GM21717 (cell line): ENCODE measurements around the gene PRSS50.
"Not testable (repeated sequence)": the region's sequence is repeated elsewhere in the genome, so short reads cannot be mapped to it uniquely, and the experiment has no call there.

Source experiments
- ATAC-seq: cut with Tn5 transposase; IDR thresholded peaks from one replicate; pipeline ENCODE4 v1.9.1; 2021; ENCODE audit warnings: mild to moderate bottlenecking, moderate library complexity; ENCODE audit not compliant: unreplicated experiment

The PRSS50 gene

DNA sequence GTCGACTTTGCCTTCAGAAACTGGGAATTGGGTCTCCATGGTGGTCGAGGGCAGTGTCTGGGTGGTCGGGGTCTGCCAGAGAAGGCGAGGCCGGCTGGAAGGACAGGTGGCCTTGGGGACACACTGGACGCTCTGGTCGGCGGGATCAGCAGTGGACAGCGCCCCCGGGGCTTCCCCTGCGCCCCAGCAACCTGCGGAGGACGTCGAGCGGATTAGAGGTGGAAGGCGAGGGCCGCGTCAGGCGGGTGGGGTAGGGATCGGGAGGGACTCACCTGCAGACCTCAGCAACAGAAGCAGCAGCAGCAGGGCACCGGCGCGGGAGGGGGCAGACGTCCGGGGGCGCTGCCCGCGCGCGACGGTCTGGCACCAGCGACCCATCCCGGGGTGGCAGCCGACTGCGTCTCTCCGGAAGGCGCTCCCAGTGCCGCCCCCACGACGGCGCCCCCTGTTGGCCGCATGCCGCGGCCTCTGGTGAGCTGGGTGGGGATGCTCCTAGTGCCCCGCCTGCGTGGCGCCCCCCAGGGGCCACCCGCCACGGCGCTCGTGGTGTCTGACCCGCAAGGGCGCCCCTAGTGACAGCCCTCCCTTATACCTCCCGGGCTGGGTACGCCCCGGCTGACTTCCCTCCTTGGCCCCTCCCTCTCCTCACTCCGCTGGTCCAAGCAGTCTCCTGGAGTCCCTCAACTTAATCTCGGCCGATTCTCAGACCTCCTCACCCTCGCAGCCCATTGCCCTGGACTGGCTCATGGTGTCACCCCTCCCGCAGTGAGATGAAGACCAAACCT is at the start of gene PRSS50:
PRSS50 (minus strand) TSS at position 423 of the 785 bp plus-strand sequence; CDS start at position 378, 45 bp downstream.
- ATAC-seq = no peak

- ATAC-seq = no peak
Observed at GRCh38 chr3:46764206-46764605, 46.5 kb upstream of the PRSS50 start.

DNA sequence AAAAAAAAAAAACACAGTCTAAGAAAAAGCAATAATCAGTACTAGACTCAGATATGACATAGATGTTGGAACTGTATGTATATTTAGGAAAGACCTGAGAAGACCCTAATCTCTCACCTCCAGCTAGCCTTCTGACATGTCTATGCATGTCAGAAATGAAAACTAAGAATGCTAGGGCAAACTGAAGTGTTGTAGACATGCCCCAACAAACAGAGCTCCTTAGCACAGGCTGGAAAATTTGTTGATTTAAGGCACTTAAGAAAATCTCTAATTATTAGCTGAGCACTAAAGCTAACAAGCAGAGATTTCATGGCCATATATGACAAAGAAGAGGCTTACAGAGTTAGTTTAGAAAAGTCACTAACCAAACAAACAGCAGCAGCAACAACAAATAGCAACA is 45.5 kb upstream of the PRSS50 start:
- ATAC-seq = no peak

GRCh38 chr3:46759239-46760167 is 41.8 kb upstream of the PRSS50 start:
- no peak for ATAC-seq

GRCh38 chr3:46756642-46757041 is 39.0 kb upstream of the PRSS50 start:
- no peak for ATAC-seq

DNA sequence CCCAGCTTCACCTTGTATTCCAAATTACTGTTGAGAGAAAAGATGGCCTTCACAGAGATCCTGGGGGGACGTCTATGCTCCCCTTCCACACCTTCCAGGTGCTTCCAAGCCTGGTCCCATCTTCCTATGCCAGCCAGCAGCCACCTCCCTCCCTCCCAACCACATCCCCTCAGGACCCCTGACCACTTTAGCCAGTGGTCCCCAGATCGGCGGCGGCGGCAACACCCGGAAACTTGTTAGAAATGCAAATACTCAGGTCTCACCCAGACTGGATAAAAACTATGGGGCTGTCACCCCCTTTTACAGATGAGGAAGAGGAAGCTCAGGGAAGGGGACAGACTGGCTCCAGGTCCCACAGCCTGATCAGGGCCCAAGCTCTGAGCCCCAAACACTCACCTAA is 38.0 kb upstream of the PRSS50 start:
- ATAC-seq = no peak

DNA sequence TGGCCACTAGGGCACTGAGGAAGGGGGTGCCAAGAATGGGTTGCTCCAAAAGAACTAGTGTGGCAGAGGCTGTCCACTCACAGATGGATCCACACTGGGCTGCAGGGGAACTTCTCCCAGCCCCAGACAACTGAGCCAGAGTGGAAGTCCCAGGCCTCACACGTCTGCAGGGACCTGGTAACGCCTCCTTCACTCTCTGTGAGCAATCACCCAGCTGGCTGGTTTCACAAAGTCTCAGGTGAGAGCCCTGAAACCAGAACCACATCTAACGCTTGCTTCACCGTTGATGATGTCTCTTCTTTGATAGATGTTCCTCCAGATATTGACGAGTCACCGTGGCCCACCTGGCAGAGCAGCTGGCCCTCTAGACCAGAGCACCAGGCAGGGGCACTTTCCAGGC is 35.5 kb upstream of the PRSS50 start:
- ATAC-seq = peak; percentile 63

DNA sequence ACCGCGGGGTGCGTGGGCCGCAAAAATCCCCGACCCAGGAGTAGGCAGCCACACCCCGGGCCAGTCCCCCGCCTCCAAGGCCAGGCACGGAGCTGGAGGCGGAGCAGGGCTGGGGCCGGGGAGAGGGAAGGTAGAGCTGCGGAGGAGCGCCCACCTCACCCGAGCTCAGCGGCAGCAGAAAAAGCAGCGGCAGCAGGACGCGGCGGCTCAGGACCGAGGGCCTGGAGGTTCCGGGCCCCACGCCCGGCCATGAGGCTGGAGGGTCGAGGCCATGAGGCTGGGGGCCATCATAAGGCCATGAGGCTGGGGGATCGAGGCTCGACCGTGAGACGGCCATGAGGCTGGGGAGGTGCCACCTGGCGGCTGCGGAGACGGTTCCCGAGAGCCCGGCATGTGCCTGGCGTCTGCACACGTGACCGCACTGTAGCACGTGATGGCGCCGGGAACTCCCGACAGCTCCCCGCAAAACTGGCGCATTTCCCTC is 32.9 kb upstream of the PRSS50 start:
- ATAC-seq = no peak

GRCh38 chr3:46749129-46749528 is 31.5 kb upstream of the PRSS50 start:
- no peak for ATAC-seq

DNA sequence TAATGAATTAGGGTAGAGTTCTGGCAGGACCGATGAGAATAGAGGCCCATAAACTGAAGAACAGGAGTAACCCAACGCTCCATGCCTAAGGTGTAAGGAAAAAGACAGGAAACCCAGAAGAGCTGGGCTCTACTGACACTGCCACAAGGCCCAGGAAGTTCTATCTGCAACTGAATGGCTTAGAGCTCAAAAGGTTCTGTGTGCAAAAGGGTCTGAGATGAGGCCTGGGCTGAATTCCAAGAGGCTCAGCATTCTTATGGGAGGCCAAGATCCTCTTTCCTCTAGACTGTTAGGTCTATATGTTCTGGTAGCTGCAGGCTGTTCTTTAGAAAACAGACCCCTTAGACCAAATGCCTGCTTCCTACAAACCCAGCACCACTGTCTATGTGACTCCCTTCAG is 30.5 kb upstream of the PRSS50 start:
- ATAC-seq = no peak

DNA sequence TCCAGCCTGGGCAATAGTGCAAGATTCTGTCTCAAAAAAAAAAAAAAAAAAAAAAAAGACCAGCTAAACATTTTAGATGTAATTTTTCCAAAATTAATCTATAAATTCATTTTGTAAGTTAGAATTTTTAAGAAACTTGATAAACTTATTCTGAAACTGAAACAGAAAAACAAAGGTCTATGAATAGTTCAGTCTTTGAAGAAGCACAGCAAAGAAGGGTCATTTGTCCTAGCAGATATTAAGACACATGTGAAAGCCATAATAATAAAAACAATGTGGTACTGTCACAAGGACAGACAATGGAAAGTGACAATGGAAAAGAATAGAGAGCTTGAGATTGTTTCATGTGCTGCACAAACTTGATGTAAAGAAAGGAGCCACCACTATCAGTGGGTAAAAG is 29.0 kb upstream of the PRSS50 start:
- no peak for ATAC-seq

GRCh38 chr3:46742992-46743585 is 25.4 kb upstream of the PRSS50 start:
- no peak for ATAC-seq

DNA sequence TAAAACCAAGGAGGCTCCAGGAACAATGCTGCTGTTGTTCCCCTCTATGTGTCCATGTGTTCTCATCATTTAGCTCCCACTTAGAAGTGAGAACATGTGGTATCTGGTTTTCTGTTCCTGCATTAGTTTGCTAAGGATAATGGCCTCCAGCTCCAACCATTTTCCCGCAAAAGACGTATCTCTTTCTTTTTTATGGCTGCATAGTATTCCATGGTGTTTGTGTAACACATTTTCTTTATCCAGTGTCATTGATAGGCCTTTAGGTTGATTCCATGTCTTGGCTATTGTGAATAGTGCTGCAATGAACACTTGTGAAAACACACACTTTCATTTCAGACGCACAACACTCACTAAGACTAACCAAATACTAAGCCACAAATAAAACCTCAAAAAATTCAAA is 21.9 kb upstream of the PRSS50 start:
- ATAC-seq = not testable (repeated sequence)

- ATAC-seq = no peak
Observed at GRCh38 chr3:46737329-46737731, 19.7 kb upstream of the PRSS50 start.

GRCh38 chr3:46736006-46736872 is 18.6 kb upstream of the PRSS50 start:
- no peak for ATAC-seq

GRCh38 chr3:46734773-46735172 is 17.1 kb upstream of the PRSS50 start:
- ATAC-seq = no peak

- ATAC-seq = no peak
Observed at GRCh38 chr3:46733026-46733800, 15.5 kb upstream of the PRSS50 start.

DNA sequence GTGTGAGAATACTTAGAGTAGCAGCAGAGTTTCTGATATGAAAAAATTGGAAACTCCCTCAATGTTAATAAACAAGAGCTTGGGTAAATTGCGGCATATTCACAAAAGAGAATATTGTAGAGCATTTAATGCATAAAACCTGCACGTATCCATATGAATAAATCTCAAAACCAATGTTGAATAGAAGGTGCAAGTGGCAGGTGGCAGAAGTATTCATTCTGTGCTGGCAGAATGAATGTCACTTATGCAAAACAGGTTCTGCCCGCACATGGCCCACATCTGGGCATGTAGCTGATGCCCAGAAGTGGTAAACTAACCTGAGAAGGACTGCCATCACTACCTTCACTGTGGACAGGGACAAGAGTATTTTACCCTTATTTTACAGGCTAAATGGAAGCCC is 14.1 kb upstream of the PRSS50 start:
- ATAC-seq = no peak

- no peak for ATAC-seq
Observed at GRCh38 chr3:46730819-46731218, 13.2 kb upstream of the PRSS50 start.

DNA sequence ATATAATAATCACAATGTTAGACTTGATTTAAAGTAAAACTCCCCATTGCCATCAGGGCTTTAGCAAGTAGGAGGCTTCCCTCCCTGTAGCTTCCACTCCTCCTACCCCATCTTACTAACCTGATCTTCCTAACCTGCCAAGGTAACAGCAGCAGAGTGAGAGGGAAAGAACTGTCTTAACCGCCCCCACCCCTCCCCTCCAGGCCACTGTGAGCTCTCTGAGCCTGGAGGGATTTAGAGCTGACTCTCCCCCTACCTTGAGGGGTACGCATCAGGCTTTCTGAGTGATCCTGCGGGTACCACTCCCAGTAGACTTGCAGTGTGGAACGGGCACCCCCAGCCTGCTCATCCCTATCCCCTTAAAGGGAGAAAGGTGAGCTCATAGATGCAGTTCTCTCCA is 11.4 kb upstream of the PRSS50 start:
- no peak for ATAC-seq
